Activated CD4-positive, alpha-beta T cell treated with anti-CD3 and anti-CD28 coated beads for 1 hour (primary cell): ENCODE data around the gene FAM76A.
"Not testable (repeated sequence)": the region's sequence is repeated elsewhere in the genome, so short reads cannot be mapped to it uniquely, and the experiment has no call there.

Experiments
- DNase-seq: peaks from one replicate; pipeline ENCODE4 v3.0.0-alpha.2; 2020

FAM76A gene

GRCh38 chr1:27726173-27727044 is 648 bp downstream of the FAM76A start:
- peak; percentile 22 for DNase-seq

GRCh38 chr1:27727126-27727525 is 1.4 kb downstream of the FAM76A start:
- DNase-seq: no peak

GRCh38 chr1:27736252-27736651 is 10.5 kb downstream of the FAM76A start:
- DNase-seq: no peak

GRCh38 chr1:27741121-27741520 is 15.4 kb downstream of the FAM76A start:
- DNase-seq: no peak

- no peak for DNase-seq
These were observed 18.8 kb downstream of the FAM76A start for GRCh38 chr1:27744556-27744955.

GRCh38 chr1:27745466-27745865 is 19.7 kb downstream of the FAM76A start:
- no peak for DNase-seq

GRCh38 chr1:27752360-27752759 is 26.6 kb downstream of the FAM76A start:
- no peak for DNase-seq

GRCh38 chr1:27755286-27755685 is 29.5 kb downstream of the FAM76A start:
- DNase-seq: no peak

GRCh38 chr1:27755865-27756264 is 30.1 kb downstream of the FAM76A start:
- DNase-seq: no peak

GRCh38 chr1:27759236-27759635 is 33.5 kb downstream of the FAM76A start:
- DNase-seq: no peak

GRCh38 chr1:27760426-27760825 is 34.7 kb downstream of the FAM76A start:
- DNase-seq: no peak

GRCh38 chr1:27762033-27762432 is 36.3 kb downstream of the FAM76A start:
- no peak for DNase-seq

GRCh38 chr1:27763358-27763757 is 37.6 kb downstream of the FAM76A start:
- no peak for DNase-seq

GRCh38 chr1:27770293-27770830 is 44.6 kb downstream of the FAM76A start:
- DNase-seq: no peak

GRCh38 chr1:27772036-27772931 is 46.5 kb downstream of the FAM76A start:
- no peak for DNase-seq

GRCh38 chr1:27772932-27773825 is 47.4 kb downstream of the FAM76A start, which contains the start of gene STX12:
Gene STX12, plus strand, starts transcription at chr1:27773219. Its CDS starts 89 bp downstream, at chr1:27773308.
- peak; percentile 97 for DNase-seq

GRCh38 chr1:27773826-27774445 is 48.2 kb downstream of the FAM76A start:
- no peak for DNase-seq

- DNase-seq: no peak
These were observed 48.9 kb downstream of the FAM76A start for GRCh38 chr1:27774654-27775053.

GRCh38 chr1:27775336-27775735 is 49.6 kb downstream of the FAM76A start:
- not testable (repeated sequence) for DNase-seq

GRCh38 chr1:27776276-27776675 is 50.5 kb downstream of the FAM76A start:
- DNase-seq: not testable (repeated sequence)

GRCh38 chr1:27778056-27778455 is 52.3 kb downstream of the FAM76A start:
- no peak for DNase-seq

GRCh38 chr1:27779122-27779521 is 53.4 kb downstream of the FAM76A start:
- no peak for DNase-seq
